Left cardiac atrium (tissue), 4 donors: ENCODE measurements around the gene PUS7. TPM values are rescaled to one million over a fixed set of nuclear protein-coding genes. Genes with fewer than 3 reads are reported as not detected.

Experiments used
- ATAC-seq, 2 donors: fragments of 200-7000 bp; cut with Tn5 transposase; one replicate each; pipeline ENCODE4 v1.9.1; 2020; ENCODE audit warnings: mild to moderate bottlenecking in 2 of 2, moderate library complexity in 2 of 2
- DNase-seq: peaks from one replicate; pipeline ENCODE4 v3.0.0-alpha.2; 2020
- intact Hi-C, 2 donors: fragments of 100-400 bp; cut with DNase I; formaldehyde crosslinking; loops; one replicate each; pipeline versions ENCODE4 v1.14.1 to v1.15.1; 2022 to 2023
- total RNA-seq, 2 donors: library from RNA; stranded (reverse); fragmentation: NEBNext Ultra II Directional; extraction: Animal tissue kit (Norgen Biotek cat#: 25700); gene quantifications; one replicate each; pipeline ENCODE4 v1.2.1, GENCODE V29; 2021
- donor health status: DM: no; HTN: yes; CAD: no.
- donor health status: DM: no; HTN: yes; CAD: no; lungs with severe emphysema.
- donor health status: DM: yes; HTN: yes; CAD: no.
- donor health status: Dilated cardiomyopathy.

Gene PUS7
- total RNA-seq, 2 donors from 2014 or later = 4.3 to 10.7 TPM

DNA sequence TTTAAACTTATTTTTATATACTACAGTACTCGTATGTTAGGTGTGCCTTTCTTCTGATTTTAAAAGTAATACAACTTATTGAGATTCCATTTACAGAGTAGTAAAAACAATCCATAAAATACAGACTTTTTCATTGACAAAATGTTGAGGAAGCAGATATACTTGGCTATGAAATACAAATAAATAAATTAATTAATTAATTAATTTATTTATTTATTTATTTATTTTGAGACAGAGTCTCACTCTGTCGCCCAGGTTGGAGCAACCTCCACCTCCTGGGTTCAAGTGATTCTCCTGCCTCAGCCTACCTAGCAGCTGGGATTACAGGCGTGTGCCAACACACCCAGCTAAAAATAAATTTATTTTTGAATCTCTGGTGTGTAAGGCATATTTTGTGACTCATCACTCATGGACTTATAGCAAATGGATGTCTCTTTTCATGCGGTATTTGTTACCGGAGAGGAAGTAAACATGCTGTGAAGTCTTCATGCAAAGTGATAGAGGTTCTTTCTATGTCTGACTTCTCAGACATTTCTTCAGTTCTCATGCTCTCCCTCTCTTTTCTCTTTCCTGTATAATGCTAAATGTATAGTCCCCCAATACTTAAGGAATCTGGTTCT is 113.2 kb downstream of the PUS7 start:
- intact Hi-C loops = no loop called here
- no peak for DNase-seq
- no peak for ATAC-seq

Other genes with a start within 250 kb of the PUS7 start
- gene SRPK2, start 133.3 kb downstream of the PUS7 start, total RNA-seq = 10 to 100 TPM; 26.5 to 28.9 TPM
- 10 to 100 TPM; 11.8 to 13.8 TPM for gene RINT1, start 9.9 kb upstream of the PUS7 start, total RNA-seq
- not detected for gene EFCAB10, start 59.2 kb upstream of the PUS7 start, total RNA-seq